PC-9 (cell line): ENCODE data around the gene CLEC1A. TPM values are rescaled to one million over a fixed set of nuclear protein-coding genes. Genes with fewer than 3 reads are reported as not detected.

Experiments
- BruUV-seq: library from RNA; stranded (reverse); fragments of 400-500 nt; replicated peaks from 2 replicates; lab custom pipeline; 2021; lab: Mats Ljungman, UMichigan
- CTCF ChIA-PET: fragments of 300-600 bp; sonication (Branson Sonifier 250); formaldehyde crosslinking; loops from one replicate; lab custom pipeline; 2022; ENCODE audit warnings: antibody characterized with exemption; lab: Charles Lee
- POLR2A ChIA-PET: fragments of 300-600 bp; sonication (Branson Sonifier 250); formaldehyde crosslinking; loops from one replicate; lab custom pipeline; 2022; ENCODE audit warnings: antibody characterized with exemption; ENCODE audit not compliant: unreplicated experiment; lab: Charles Lee
- DNase-seq, 2 experiments: peaks; one replicate each; pipeline versions ENCODE4 v3.0.0 to v3.0.0-alpha.2; 2015 to 2022; ENCODE audit warnings: mixed read lengths in 1 of 2
- H2AFZ ChIP-seq: fragments of 200-600 bp; sonication (generic); 2 replicates; pipeline ENCODE4 v1.8.1; 2017; ENCODE audit warnings: antibody characterized with exemption
- H3F3A ChIP-seq: fragments of 200-600 bp; sonication (generic); 2 replicates; pipeline ENCODE4 v1.8.1; 2017; ENCODE audit warnings: antibody characterized with exemption, mild to moderate bottlenecking, low read depth; ENCODE audit not compliant: insufficient read depth
- H3K27ac ChIP-seq: fragments of 200-600 bp; sonication (generic); 2 replicates; pipeline ENCODE4 v1.6.1; 2016; ENCODE audit warnings: mixed run types
- H3K27me3 ChIP-seq: fragments of 200-600 bp; sonication (generic); 2 replicates; pipeline ENCODE4 v1.6.1; 2016; ENCODE audit warnings: low read depth, mixed run types; ENCODE audit not compliant: insufficient read depth
- H3K36me3 ChIP-seq: fragments of 200-600 bp; sonication (generic); 2 replicates; pipeline ENCODE4 v1.6.1; 2016; ENCODE audit warnings: low read depth, mixed run types
- H3K4me1 ChIP-seq: fragments of 200-600 bp; sonication (generic); replicated peaks from 2 replicates; pipeline ENCODE4 v1.6.1; 2016; ENCODE audit warnings: mixed run types; ENCODE audit not compliant: insufficient read depth
- H3K4me2 ChIP-seq: fragments of 200-600 bp; sonication (generic); 2 replicates; pipeline ENCODE4 v1.6.1; 2017; ENCODE audit warnings: mixed run types
- H3K4me3 ChIP-seq: fragments of 200-600 bp; sonication (generic); 2 replicates; pipeline ENCODE4 v1.6.1; 2016; ENCODE audit warnings: mixed run types
- H3K79me2 ChIP-seq: fragments of 200-600 bp; sonication (generic); 2 replicates; pipeline ENCODE4 v1.6.1; 2017; ENCODE audit warnings: low read depth, mixed run types
- H3K9me2 ChIP-seq: fragments of 200-600 bp; sonication (generic); 2 replicates; pipeline ENCODE4 v1.8.1; 2017; ENCODE audit warnings: mild to moderate bottlenecking; ENCODE audit not compliant: insufficient read depth
- H3K9me3 ChIP-seq: fragments of 200-600 bp; sonication (generic); 2 replicates; pipeline ENCODE4 v1.8.1; 2016; ENCODE audit warnings: low read depth; ENCODE audit not compliant: insufficient read depth
- H4K20me1 ChIP-seq: fragments of 200-600 bp; sonication (generic); 2 replicates; pipeline ENCODE4 v1.8.1; 2017; ENCODE audit not compliant: insufficient read depth
- EZH2 ChIP-seq: fragments of 200-600 bp; sonication (generic); IDR thresholded peaks from 2 replicates; pipeline ENCODE4 v1.8.0; 2017; ENCODE audit warnings: antibody characterized with exemption, low read depth
- intact Hi-C: fragments of 100-400 bp; cut with micrococcal nuclease; formaldehyde crosslinking; loops from one replicate; pipeline ENCODE4 v1.10.0; 2022; ENCODE audit not compliant: unreplicated experiment
- total RNA-seq: library from RNA; stranded (reverse); gene quantifications from 2 replicates; pipeline ENCODE4 v1.2.3, GENCODE V29; 2021
- TF ChIP-seq, protein P1 (sequence below): fragments of 200-600 bp; sonication (generic); conservative IDR thresholded peaks from 2 replicates; pipeline ENCODE4 v1.6.1; 2017; ENCODE audit warnings: mixed run types, antibody characterized with exemption, mild to moderate bottlenecking, moderate library complexity

CLEC1A gene
- total RNA-seq, 1 experiment from 2014 or later, result not detected

DNA sequence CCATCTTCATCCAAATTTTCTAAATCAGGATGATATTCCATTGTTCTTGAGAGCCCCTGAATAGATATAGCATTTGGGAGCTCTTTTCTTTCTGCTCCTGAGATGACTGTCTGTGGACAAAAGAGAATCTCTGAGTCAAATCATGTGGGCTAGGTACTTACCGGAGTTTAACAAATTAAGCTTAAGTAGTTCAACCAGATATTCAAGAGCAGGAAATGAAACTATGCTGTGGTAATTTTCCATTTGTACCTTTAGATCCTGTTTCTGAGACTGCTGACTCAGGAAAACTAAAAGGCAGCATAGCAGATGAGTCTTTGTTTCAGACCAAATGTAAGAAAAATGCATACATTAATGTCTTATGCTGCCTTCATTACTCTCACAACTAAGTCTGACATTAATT is 31.3 kb upstream of the CLEC1A start, which contains the start of gene CLEC7A:
CLEC7A (minus strand) TSS at position 158 of the 400 bp plus-strand sequence; CDS start at position 41, 117 bp downstream.
- DNase-seq, result peak in 1 of 2 experiments; percentile 68
- no peak within 1 kb of the TSS for H3K4me3 ChIP-seq
- H3K4me1 ChIP-seq, result peaks cover 18% of the 10 kb centered on the region
- peak within 1 kb of the TSS; percentile 21; the same call in 1 of the 2 replicates for H3K27ac ChIP-seq
- H2AFZ ChIP-seq, result no peak within 1 kb of the TSS
- no peaks in the 10 kb centered on the region for H3K27me3 ChIP-seq
- H3K4me2 ChIP-seq, result peak within 1 kb of the TSS; percentile 13
- no peaks in the 10 kb centered on the region for H4K20me1 ChIP-seq
- no peak for TF ChIP-seq EZH2
- TF ChIP-seq, protein P1, sequence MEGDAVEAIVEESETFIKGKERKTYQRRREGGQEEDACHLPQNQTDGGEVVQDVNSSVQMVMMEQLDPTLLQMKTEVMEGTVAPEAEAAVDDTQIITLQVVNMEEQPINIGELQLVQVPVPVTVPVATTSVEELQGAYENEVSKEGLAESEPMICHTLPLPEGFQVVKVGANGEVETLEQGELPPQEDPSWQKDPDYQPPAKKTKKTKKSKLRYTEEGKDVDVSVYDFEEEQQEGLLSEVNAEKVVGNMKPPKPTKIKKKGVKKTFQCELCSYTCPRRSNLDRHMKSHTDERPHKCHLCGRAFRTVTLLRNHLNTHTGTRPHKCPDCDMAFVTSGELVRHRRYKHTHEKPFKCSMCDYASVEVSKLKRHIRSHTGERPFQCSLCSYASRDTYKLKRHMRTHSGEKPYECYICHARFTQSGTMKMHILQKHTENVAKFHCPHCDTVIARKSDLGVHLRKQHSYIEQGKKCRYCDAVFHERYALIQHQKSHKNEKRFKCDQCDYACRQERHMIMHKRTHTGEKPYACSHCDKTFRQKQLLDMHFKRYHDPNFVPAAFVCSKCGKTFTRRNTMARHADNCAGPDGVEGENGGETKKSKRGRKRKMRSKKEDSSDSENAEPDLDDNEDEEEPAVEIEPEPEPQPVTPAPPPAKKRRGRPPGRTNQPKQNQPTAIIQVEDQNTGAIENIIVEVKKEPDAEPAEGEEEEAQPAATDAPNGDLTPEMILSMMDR, result no peak
- intact Hi-C loops, result no loop called here
- no TSS peak for BruUV-seq
- H3K9me2 ChIP-seq, result no peaks in the 10 kb centered on the region
- H3K79me2 ChIP-seq, result no peaks in the 10 kb centered on the region
- ChIA-PET POLR2A (interaction anchor here (0.6 kb wide), 1 partner anchor 85 kb away, joined by 3 read pairs; no protein-coding TSS in a partner anchor), CTCF (interaction anchor here (1.1 to 1.7 kb wide), 2 partner anchors 10 to 120 kb away, joined by 3 to 5 read pairs; no protein-coding TSS in a partner anchor)
- no peaks in the 10 kb centered on the region for H3K36me3 ChIP-seq
- H3F3A ChIP-seq, result peaks cover 6% of the 10 kb centered on the region; the same call in 1 of the 2 replicates
- H3K9me3 ChIP-seq, result no peaks in the 10 kb centered on the region

DNA sequence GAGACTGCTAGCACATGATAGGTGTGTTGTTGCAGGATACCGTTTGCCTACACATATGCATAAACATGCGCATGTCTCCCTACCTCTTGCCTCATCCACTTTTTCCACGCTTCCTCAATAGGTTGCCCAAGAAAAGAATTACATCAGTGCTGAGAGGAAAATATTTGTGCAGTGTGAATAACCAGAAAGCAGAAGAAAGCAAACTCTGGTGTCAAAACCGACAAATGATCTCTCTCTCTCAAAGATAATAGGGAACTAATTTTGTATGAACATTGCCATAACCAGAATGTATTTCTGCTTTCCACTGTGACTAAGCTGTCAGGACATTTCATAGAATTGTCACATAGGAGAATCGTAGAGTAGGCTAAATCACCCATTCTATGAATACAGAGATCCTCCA is 29.9 kb upstream of the CLEC1A start:
- H3K4me2 ChIP-seq, result no peak overlapping the region
- no peaks in the 10 kb centered on the region for H3K36me3 ChIP-seq
- BruUV-seq, result no TSS peak
- POLR2A ChIA-PET, result interaction anchor here (0.5 kb wide), 1 partner anchor 680 kb away, joined by 5 read pairs; no protein-coding TSS in a partner anchor
- DNase-seq, result no peak
- no peaks in the 10 kb centered on the region for H3K9me3 ChIP-seq
- no peaks in the 10 kb centered on the region for H4K20me1 ChIP-seq
- no peak overlapping the region for H2AFZ ChIP-seq
- intact Hi-C loops, result no loop called here
- peaks cover 18% of the 10 kb centered on the region for H3K4me1 ChIP-seq
- H3K4me3 ChIP-seq, result no peak overlapping the region
- CTCF ChIA-PET, result no interaction called here
- no peaks in the 10 kb centered on the region for H3K79me2 ChIP-seq
- H3K27ac ChIP-seq, result no peak overlapping the region
- H3F3A ChIP-seq, result peaks cover 6% of the 10 kb centered on the region; the same call in 1 of the 2 replicates
- no peaks in the 10 kb centered on the region for H3K27me3 ChIP-seq
- H3K9me2 ChIP-seq, result no peaks in the 10 kb centered on the region
- TF ChIP-seq EZH2, result no peak
- TF ChIP-seq, protein P1, result no peak

DNA sequence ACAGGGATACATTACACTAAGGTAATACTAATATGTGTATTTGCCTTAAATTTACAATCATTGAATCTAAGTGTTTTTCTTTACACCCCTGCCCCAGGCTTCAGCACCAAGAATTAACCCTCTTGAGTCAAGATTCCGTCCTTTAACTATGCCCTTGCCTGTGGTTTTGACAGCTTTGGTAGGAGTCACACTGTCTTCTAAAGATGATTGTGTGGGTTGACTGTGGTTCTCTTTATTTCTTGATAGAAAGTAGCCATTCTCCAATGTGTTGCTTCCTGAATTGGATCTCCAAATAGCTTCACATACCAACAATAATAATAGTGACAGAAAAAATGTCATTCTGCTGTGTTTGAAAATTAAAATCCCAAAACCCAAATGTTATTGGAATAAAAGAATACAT is 27.6 kb upstream of the CLEC1A start:
- Histone ChIP-seq H3K36me3 (no peaks in the 10 kb centered on the region), H3K9me2 (no peaks in the 10 kb centered on the region), H3K4me2 (no peak overlapping the region), H4K20me1 (no peaks in the 10 kb centered on the region), H2AFZ (no peak overlapping the region), H3K27me3 (no peaks in the 10 kb centered on the region), H3F3A (no peaks in the 10 kb centered on the region), H3K9me3 (no peaks in the 10 kb centered on the region), H3K79me2 (no peaks in the 10 kb centered on the region), H3K27ac (no peak overlapping the region), H3K4me1 (peaks cover 12% of the 10 kb centered on the region), H3K4me3 (no peak overlapping the region)
- ChIA-PET CTCF (no interaction called here), POLR2A (interaction anchor here (0.7 kb wide), 1 partner anchor 34 kb away, joined by 3 read pairs; no protein-coding TSS in a partner anchor)
- intact Hi-C loops, result no loop called here
- TF ChIP-seq EZH2, result no peak
- TF ChIP-seq, protein P1, result no peak
- DNase-seq, result no peak
- BruUV-seq, result no TSS peak
